ENCODE results near the gene PDIK1L. TPM values are rescaled to one million over a fixed set of nuclear protein-coding genes. Genes with fewer than 3 reads are reported as not detected.

Gene PDIK1L
- total RNA-seq, result 6.7 and 8.2 TPM in 2 replicates

DNA sequence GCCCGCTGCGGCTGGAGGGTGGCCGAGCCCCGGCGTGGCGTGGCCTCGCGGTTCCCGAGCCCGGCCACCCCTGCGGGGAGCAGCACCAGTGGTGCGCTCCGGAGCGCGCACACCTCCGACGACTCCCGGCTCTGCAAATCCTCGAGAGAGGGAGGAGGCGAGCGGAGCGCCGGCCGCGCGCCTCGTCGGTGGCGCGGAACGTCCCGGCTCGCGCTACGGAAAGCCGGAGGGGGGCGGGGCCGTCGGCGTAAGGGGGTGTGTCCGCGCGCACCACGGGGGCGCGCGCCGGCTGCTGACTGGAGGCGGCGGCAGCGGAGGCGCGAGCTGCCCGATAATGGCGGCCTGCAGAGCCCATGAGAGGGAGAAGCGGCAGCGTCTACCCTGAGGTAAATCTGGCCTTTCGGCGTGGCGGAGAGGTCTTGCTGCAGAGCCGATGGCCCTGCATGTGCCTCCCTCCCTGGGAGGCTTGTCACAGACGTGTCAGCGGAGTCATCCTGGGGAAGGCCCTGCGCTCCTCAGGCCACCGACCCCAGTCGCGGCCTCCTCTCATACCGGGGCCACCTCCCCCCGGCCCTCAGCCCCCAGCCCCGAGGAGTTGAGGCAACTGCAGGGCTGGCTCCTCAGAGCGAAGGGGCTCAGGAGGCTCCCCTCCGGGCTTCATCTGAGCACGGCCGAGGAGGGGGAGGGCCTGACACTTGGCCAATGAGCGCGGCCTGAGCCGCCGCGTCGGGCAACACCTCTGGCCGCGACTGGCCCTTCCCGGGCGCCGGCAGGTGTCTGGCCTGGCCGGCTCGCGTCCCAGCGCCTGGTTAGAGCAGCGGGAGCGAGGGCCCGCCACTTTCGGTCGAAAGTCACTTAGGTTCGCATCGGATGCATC, at the start of gene PDIK1L:
PDIK1L (plus strand) TSS at position 295 of the 877 bp plus-strand sequence. CDS start 2,485 bp downstream, outside the sequence.
- DNase-seq, result peak; percentile 98

DNA sequence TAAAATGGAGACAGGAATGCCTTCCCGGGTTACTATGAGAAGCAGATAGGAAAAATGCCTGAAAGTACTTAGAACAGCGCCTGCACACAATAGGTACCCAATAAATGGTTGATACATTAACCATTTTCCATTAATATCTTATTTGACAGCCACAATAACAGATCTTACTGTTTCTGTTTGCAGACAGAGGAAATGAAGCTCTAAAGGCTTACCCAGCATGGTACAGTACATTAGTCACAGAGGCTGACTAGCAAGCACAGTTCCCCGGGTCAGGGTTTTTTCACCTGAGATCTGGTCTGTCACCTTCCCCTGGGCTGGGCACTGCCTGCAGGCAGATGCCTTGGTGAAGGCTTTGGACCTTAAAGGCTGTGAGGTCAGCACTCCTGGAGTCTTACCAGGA, 47.1 kb upstream of the PDIK1L start:
- DNase-seq, result no peak

DNA sequence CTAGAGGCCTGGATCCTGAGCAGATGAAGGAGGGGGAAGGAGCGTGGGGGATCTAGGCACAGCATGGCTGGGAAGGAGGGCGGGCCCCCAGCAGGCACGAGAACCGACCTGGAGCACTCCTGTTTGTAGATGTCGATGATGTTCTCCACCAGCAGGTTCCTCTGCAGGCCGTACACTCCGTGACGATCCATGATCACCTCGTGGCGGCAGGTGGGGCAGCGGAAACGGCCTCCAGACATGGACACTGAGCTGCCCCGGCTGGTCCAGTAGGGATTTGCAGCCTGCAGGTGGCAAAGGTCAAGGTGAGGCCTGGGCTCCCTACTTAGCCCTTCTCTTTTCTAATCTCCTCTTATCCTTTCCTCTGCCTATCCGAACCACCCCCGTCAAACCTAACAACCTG, 45.5 kb upstream of the PDIK1L start:
- DNase-seq, result no peak

DNA sequence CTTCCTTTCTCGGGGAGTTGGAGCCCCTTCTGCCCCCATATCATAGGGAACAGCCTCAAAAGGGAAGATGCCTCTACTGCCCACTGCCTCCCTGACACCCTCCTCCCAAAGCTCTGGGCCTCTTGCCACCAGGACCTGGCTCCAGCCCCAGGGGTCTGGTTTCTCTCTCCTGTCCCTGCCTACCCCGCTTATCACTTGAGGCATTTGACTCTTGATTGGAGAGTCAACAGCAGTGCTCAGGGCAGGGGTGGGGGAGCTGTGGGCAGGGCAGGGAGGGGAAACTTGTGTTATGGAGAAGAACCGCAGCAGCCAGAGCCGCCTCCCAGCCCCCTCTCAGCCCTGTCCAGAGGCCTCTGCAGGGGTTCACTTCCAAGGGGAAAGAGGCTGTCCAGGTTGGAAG, 44.8 kb upstream of the PDIK1L start:
- no peak for DNase-seq

DNA sequence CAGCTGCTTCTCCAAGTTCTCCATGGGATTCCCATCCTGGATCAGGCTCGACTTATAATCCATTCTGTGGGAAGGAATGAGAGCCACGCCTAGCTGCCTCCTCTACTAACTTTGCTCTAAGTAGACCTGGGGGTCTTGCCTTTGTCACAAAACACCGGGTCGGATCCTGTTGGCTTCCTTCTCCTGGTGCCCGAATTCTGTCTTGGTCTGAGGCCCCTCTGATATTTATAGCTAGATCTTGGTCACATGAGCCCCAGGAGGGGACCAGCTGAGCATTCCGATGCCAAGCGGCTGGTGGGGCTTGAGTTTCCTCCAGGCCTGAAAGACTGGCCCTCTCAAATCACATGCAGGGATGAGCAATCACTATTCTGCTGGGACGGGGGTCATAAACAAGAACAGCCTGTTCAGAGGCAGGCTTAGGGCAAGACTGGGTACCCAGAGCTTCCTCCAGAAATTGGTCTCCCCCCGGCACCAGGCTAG, 44.2 kb upstream of the PDIK1L start, which contains the start of gene TRIM63:
TRIM63 (minus strand) TSS at position 199 of the 480 bp plus-strand sequence; CDS start at position 63, 136 bp downstream.
- no peak for DNase-seq

DNA sequence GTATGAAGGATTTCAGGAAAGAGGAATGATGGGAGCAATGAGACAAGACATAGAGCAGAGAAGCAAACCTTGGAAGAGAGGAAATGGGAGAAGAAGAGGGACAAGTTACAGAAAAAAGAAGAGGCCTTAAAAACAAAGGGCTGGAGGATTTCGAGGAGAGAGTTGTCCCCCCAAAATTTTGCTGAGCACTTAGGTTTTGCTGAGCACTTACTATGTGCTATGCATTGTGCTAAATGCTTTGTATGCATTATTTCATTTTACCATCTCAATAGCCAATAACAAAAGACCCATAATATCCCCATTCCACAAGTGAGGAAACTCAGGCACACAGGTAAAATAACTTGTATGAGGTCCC, 41.7 kb upstream of the PDIK1L start:
- DNase-seq, result no peak

DNA sequence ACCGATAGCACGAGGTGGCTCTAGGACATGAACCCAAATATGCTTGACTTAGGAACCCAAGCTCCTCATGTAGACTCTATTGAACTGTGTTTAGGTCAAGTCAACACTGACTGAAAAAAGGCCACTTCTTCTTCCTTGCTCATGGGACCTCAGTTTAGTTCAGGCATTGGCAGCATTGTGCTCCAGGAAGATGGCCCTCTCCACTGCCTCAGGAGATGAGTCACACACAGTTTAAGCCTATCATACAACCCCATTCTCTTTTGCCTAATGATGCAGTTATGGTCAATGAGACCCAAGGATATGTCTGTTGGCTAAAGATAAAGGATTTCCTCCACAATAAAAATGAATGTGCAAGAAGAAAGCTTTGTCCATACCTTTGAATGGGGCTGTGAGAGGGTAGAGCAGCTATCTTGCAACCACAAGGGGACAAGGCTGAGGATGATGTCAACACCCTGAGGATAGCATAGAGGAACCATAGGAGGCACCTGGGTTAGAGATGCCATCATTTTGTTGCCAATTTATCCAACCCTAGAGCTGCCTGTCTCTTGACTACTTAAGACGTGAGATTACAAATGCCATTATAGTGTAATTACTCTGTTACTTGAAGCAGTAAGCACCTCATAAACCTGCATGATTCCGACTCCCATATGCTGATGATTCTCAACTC, 41.2 kb upstream of the PDIK1L start:
- peak; percentile 9 for DNase-seq

DNA sequence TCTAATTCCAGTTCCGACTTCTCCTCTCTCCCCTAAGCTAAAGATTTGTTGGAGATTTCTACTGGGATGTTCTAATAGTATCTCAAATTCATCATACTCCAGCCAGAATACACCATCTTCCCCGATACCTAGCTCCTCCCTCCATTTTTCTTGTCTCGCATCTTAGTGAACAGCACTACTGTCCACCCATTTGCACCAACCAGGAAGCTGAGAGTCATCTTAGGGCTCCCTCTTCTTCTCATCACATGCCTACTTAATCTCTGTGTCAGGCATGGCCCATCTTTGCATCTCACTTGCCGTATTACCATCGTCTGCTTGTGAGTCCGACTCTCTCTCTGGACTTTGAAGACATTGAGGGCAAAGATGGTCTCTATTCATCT, 40.7 kb upstream of the PDIK1L start:
- DNase-seq, result no peak

DNA sequence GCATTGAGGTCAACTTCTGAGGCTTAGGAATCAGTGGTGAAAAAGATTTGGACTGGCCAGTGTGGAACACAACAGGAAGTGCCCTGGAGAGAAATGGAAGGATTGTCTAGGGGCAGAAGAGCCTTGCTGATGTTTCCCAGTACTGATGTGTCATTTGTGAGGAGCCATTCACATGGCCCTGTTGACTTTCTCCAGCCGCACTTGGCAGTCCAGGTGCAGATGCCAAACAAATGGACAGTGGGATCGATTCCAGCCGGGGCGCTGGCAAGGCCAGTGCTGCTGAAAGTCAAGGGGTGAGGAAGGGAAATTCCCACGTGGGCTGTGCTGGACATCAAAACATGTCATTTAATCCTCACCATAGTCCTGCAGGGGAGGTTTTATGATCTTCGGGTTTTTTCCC, 39.3 kb upstream of the PDIK1L start:
- peak; percentile 5 for DNase-seq

DNA sequence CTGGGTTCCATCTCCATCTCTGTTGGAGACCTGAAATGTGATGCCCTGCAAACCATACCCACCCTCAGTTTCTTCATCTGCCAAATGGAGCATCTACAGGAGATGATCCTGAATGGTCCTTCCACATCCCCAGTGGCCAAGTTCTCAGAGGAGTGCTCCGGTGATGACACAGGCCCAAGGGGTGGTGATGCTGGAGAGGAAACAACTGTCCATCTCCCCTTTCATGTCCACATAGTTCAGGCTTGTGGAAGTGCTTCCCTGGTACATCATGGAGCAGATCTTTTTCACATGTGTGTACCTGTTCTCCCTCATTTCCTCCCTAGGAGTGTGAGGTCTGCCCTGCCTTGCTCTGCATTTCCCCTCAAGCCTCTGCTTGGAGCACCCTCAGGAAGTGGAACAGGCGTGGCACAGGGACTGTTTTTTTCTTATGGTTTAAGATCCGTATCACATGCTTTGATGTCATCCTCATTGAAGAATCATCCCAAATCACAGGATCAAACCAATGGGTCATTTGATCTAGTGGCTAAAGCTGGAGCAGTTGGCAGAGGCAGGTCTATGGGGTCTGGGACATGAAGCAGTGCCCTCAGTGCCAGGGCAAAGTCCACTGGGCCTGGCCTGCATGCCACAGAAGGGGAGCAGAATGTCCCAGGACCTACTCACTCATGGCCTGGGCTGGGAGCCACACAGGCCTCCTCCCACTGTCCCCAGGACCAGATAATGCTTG, 36.0 kb upstream of the PDIK1L start:
- no peak for DNase-seq

DNA sequence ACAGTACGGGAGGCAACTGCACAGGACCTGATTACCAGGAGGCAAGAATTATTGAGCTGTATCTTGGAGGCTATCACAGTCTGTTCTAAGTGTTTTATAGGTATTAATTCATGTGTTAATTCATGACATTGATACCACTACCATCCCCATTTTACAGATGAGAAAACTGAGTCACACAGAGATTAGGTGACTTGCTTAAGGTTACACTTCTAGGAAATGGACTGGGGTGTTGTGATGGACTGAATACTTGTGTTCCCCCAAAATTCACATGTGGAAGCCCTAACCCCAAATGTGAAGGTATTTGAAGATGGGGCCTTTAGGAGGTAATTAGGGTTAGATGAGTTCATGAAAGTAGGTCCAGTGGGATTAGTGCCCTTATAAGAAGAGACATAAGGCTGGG, 34.1 kb upstream of the PDIK1L start:
- DNase-seq, result no peak

DNA sequence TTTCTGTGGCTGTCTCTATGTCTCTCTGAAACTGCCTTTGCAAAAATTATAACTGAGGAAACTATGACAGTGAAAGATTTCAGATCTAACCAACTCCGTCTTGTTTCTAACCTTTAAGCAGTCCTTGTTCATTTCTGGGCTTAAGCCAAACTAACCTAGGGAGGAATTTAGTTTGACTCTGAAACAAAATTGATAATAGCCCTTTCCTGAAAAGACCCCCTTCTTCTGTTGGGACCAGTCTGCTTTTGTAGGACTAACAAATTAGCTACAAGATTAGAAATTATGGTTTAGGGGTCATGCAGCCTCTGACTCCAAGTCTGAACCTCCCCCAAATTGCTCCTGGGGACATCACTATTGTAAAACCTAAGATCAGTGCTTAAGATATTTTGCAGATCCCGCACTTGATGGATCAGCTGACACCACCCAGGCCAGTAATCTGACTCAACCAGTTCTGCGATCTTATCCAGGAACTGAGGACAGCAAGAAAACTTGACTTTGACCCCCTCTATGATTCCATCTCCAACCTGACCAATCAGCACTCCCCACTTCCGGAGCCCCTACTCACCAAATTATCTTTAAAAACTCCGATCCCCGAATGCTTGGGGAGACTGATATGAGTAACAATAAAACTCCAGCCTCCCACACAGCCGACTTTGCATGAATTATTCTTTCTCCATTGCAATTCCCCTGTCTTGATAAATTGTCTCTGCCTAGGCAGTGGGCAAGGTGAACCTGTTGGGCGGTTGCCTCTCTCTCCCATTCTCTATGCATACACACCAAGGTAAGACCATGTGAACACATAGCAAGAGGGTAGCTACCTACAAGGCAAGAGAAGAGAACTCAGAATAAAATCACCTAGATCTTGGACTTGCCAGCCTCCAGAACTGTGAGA, 33.1 kb upstream of the PDIK1L start:
- DNase-seq, result no peak

DNA sequence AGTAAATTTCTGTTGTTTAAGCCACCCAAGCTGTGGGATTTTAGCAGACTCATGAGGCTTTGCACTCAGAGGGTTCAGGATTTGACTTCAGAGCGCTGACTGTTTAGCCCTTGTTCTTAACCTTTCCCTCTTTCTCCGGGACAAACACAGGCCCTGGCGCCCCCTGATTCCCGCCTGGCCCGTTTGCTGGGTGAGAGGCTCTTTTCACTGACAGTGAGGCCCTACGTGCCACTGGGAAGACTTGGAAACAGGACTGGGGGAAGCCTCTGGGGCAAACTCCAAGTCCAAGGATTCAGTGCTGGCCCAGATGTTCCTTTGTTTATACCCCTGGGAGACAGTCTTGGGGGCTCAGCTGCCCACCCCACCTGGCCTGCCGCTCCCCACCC, 32.5 kb upstream of the PDIK1L start:
- no peak for DNase-seq

DNA sequence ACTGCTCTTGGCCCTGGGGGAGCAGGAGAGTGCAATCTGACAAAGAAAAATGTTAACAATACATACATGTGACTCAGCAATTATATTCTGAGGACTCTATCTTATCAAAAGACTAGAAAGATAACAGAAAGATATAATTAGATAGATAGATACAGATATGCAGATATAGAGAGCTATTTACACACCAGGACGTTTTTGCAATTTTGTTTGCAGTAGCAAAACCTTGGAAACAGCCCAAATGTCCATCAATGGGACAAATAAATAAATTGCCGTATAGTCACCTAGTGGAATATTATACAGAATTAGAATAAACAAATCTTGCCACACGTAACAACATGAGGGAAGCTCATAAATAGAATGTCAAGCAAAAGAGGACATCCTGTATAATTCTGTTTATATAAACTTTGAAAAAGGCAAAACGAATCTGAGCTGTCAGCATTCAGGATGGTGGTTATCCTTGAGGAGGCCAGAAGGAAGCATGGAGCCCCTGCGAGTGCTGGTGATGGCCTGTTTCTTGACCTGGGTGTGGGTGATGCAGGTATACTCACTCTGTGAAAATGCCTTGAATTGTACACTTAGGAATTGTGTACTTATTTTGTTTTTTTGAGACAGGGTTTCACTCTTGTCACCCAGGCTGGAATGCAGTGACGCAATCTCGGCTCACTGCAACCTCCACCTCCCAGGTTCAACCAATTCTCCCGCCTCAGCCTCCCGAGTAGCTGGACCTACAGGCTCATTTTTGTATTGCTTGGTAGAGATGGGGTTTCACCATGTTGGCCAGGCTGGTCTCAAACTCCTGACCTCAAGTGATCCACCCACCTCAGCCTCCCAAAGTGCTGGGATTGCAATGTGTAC, 31.4 kb upstream of the PDIK1L start:
- DNase-seq, result no peak

DNA sequence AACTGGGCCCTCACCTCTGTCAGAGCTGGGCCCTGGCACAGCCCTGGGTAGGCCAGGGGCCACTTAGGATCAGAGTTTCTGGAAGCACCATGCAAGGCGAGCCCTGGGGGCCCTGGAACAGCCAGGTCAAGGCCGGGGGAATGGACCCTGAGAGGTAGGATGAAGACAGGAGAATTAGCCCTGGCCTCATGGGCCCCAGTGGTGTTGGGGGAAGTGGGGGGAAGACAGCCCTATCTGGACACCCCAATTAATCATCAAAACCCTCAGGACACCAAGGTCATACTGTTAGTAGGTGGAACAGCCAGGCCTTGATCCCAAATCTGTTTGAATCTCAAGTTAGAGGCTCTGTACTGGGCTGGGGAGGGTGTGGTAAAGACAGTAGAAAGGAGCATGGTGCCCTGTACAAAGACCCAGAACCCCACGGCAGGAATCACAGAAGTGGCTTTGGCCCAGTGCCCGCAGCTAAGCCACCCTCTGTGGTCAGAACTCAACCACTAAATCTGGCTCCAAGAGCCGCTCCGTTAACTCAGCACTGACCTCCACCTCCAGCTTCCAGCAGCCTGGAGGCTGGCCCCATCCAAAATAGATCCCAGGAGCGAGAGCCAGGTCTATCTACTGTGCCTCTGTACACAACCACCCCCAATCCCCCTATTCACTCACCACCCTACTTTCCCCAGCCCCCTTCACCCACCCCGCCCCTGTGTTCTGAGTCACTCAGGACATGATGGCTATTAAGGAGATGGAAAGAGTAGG, 30.2 kb upstream of the PDIK1L start:
- no peak for DNase-seq

DNA sequence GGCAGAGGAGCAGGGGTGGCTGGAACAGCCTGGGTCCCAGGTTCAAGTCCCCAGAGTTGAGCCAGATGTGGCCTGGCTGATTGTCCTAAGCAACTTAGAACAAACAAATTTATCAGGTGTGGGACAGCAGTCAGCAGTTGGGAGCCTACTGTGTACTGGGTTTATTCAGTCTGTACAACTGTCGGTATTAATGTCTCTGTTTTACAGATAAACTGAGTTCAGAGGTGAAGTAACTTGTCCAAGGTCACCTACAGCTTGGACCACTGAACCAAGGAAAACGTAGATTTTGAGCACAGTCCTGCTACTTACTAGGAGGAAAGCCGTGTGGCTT, 29.6 kb upstream of the PDIK1L start:
- no peak for DNase-seq

DNA sequence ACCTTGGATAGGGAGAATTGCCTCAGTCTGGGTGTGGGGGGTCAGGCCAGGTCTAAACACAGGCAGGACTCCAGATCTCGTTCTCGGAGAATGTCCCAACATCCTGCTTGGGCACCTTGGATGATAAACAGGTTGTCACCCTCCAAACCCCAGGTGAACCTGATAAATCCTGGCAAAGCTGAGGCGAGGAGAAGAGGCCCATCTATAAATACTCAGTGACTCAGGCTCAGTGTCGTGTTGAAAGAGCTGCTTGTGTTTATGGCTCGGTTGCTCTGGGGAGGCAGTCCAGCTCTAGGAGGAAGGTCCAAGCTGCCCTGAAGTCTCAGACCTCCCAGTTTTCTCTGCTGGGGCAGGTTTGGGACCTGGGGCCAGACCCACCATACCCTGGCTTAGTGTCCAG, 28.4 kb upstream of the PDIK1L start:
- no peak for DNase-seq

DNA sequence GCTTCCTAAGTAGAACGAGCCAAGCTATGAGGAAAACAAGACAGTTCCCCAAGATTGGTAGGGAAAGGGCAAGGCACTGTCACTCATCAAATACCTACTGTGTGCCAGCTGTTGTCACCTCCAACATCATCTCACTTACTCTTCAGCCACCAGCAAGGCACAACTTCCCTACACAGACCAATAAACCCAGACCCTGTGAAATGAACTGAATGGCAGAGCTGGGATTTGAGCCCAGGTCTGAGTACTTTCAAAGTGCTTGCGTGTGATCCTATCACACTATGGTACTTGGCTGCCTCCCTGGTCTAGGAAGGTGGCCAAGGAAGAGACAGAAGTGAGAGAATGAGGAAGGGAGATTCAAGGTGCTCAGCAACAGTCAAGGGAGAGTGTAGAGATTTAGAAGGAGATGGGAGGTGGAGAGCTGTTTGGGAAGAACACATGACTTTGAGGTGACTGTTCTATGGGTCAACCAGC, 27.5 kb upstream of the PDIK1L start:
- DNase-seq, result no peak

DNA sequence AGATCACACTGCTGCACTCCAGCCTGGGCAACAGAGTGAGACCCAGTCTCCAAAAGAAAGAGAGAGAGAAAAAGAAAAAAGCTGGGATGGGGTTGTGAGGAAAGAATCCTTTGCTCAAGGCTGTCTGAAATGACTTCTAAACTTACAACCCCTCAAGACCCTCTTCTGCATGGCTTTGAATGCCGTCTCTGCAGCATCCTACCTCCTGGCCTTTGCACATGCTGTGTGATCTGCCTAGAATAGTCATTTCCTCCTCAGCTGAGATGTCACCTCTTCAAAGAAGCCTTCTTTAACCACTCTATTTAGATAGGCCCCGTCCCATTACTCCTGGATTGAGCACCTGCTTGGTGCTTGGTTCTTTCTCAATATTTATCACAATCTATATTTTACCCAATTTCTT, 26.8 kb upstream of the PDIK1L start:
- no peak for DNase-seq

DNA sequence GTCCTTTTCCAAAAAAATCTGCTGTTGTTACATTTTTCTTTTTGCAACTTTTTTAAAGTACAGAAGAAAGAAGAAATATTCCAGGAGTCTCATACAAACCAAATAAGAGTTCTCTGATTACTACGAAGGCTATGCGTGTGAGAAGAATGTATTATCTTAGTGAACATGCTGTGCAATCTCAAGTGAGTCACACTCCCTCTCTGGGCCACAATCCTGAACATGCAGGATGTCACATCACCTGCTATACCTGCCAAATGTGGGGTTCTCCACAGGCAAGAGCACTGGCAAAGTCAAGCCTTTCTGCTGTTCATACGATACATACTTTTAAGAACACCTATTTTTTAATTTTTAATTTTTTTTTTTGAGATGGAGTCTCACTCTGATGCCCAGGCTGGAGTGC, 22.5 kb upstream of the PDIK1L start:
- no peak for DNase-seq

DNA sequence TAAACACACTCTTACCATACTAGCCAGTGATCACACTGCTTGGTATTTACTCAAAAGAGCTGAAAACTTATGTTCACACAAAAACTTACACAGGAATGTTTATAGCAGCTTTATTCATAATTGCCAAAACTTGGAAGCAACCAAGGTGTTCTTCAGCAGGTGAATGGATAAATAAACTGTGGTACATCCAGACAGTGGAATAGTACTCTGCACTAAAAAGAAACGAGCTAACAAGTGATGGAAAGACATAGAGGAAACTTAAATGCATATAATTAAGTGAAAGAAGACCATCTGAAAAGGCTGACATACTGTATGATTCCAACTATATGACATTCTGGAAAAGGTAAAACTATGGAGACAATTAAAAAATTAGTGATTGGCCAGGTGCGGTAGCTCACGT, 20.7 kb upstream of the PDIK1L start:
- no peak for DNase-seq
